ENCODE results near the gene PTPN12. TPM values are rescaled to one million over a fixed set of nuclear protein-coding genes. Genes with fewer than 3 reads are reported as not detected.
"Not testable (repeated sequence)": the region's sequence is repeated elsewhere in the genome, so short reads cannot be mapped to it uniquely, and the experiment has no call there.

The PTPN12 gene
- total RNA-seq, 1 experiment from 2014 or later, result 118 TPM

GRCh38 chr7:77520261-77520660, 16.8 kb upstream of the PTPN12 start:
- intact Hi-C loops (cut with micrococcal nuclease; ENCODE audit: unreplicated experiment), result no loop called here
- Histone ChIP-seq H2AFZ (no peak overlapping the region), H3K4me2 (no peak overlapping the region), H4K20me1 (ENCODE audit: insufficient read depth) (no peaks in the 10 kb centered on the region), H3F3A (ENCODE audit: insufficient read depth, low read depth) (no peaks in the 10 kb centered on the region), H3K4me3 (no peak overlapping the region), H3K36me3 (ENCODE audit: low read depth) (no peaks in the 10 kb centered on the region), H3K27ac (no peak overlapping the region), H3K79me2 (ENCODE audit: low read depth) (no peaks in the 10 kb centered on the region), H3K9me3 (ENCODE audit: insufficient read depth, low read depth) (no peaks in the 10 kb centered on the region), H3K4me1 (replicated peaks; ENCODE audit: insufficient read depth) (no peaks in the 10 kb centered on the region; the same call in 1 of the 2 replicates), H3K27me3 (ENCODE audit: insufficient read depth, low read depth) (no peaks in the 10 kb centered on the region), H3K9me2 (ENCODE audit: insufficient read depth) (no peaks in the 10 kb centered on the region)
- no peak for TF ChIP-seq EZH2 (IDR thresholded peaks at IDR 0.05; ENCODE audit: low read depth)
- TF ChIP-seq CTCF (conservative IDR thresholded peaks at IDR 0.05), result no peak
- POLR2A ChIA-PET (ENCODE audit: unreplicated experiment), result no interaction called here
- DNase-seq, result no peak
- CTCF ChIA-PET, result no interaction called here
- BruUV-seq (replicated peaks), result no TSS peak

GRCh38 chr7:77521537-77521936, 15.6 kb upstream of the PTPN12 start:
- H3K79me2 ChIP-seq (ENCODE audit: low read depth); H4K20me1 ChIP-seq (ENCODE audit: insufficient read depth); H3K27me3 ChIP-seq (ENCODE audit: insufficient read depth, low read depth); H3K9me2 ChIP-seq (ENCODE audit: insufficient read depth); H3K4me3 ChIP-seq; intact Hi-C loops (cut with micrococcal nuclease; ENCODE audit: unreplicated experiment); DNase-seq; H3K4me1 ChIP-seq (replicated peaks; ENCODE audit: insufficient read depth); BruUV-seq (replicated peaks); H3F3A ChIP-seq (ENCODE audit: insufficient read depth, low read depth); H2AFZ ChIP-seq; H3K36me3 ChIP-seq (ENCODE audit: low read depth); H3K4me2 ChIP-seq; H3K9me3 ChIP-seq (ENCODE audit: insufficient read depth, low read depth); H3K27ac ChIP-seq: not testable (repeated sequence)
- CTCF ChIA-PET, result interaction anchor here (0.6 to 0.7 kb wide), 2 partner anchors 47 to 107 kb away, joined by 3 read pairs; no protein-coding TSS in a partner anchor
- POLR2A ChIA-PET (ENCODE audit: unreplicated experiment), result interaction anchor here (0.7 kb wide), 1 partner anchor 16 kb away, joined by 3 read pairs; no protein-coding TSS in a partner anchor

- DNase-seq, result no peak
- CTCF ChIA-PET, result no interaction called here
- Histone ChIP-seq H3K4me1 (replicated peaks; ENCODE audit: insufficient read depth) (peaks cover 33% of the 10 kb centered on the region), H3K4me3 (no peak overlapping the region), H3K9me2 (ENCODE audit: insufficient read depth) (peaks cover 4% of the 10 kb centered on the region; the same call in 1 of the 2 replicates), H3K27ac (no peak overlapping the region), H2AFZ (no peak overlapping the region), H3K9me3 (ENCODE audit: insufficient read depth, low read depth) (no peaks in the 10 kb centered on the region), H3K4me2 (no peak overlapping the region), H4K20me1 (ENCODE audit: insufficient read depth) (no peaks in the 10 kb centered on the region), H3F3A (ENCODE audit: insufficient read depth, low read depth) (peaks cover 17% of the 10 kb centered on the region), H3K36me3 (ENCODE audit: low read depth) (no peaks in the 10 kb centered on the region), H3K79me2 (ENCODE audit: low read depth) (0 out of 2 replicates have a peak, but pooled peaks cover 8% of the 10 kb centered on the region), H3K27me3 (ENCODE audit: insufficient read depth, low read depth) (no peaks in the 10 kb centered on the region)
- intact Hi-C loops (cut with micrococcal nuclease; ENCODE audit: unreplicated experiment), result no loop called here
- BruUV-seq (replicated peaks), result no TSS peak
- no peak for TF ChIP-seq CTCF (conservative IDR thresholded peaks at IDR 0.05)
- TF ChIP-seq EZH2 (IDR thresholded peaks at IDR 0.05; ENCODE audit: low read depth), result no peak
- POLR2A ChIA-PET (ENCODE audit: unreplicated experiment), result no interaction called here
These were observed 12.4 kb upstream of the PTPN12 start for GRCh38 chr7:77524731-77525130.

- no peak for DNase-seq
- intact Hi-C loops (cut with micrococcal nuclease; ENCODE audit: unreplicated experiment), result no loop called here
- no peak overlapping the region for H2AFZ ChIP-seq
- 0 out of 2 replicates have a peak, but pooled peaks cover 12% of the 10 kb centered on the region for H3K79me2 ChIP-seq (ENCODE audit: low read depth)
- no TSS peak for BruUV-seq (replicated peaks)
- H3K27me3 ChIP-seq (ENCODE audit: insufficient read depth, low read depth), result no peaks in the 10 kb centered on the region
- no peaks in the 10 kb centered on the region for H3K36me3 ChIP-seq (ENCODE audit: low read depth)
- no peak overlapping the region for H3K4me3 ChIP-seq
- H4K20me1 ChIP-seq (ENCODE audit: insufficient read depth), result no peaks in the 10 kb centered on the region
- peaks cover 17% of the 10 kb centered on the region for H3F3A ChIP-seq (ENCODE audit: insufficient read depth, low read depth)
- TF ChIP-seq EZH2 (IDR thresholded peaks at IDR 0.05; ENCODE audit: low read depth) (no peak), CTCF (conservative IDR thresholded peaks at IDR 0.05) (no peak)
- H3K27ac ChIP-seq, result no peak overlapping the region
- H3K9me2 ChIP-seq (ENCODE audit: insufficient read depth), result peaks cover 4% of the 10 kb centered on the region; the same call in 1 of the 2 replicates
- ChIA-PET CTCF (no interaction called here), POLR2A (ENCODE audit: unreplicated experiment) (no interaction called here)
- H3K4me2 ChIP-seq, result no peak overlapping the region
- H3K9me3 ChIP-seq (ENCODE audit: insufficient read depth, low read depth), result no peaks in the 10 kb centered on the region
- H3K4me1 ChIP-seq (replicated peaks; ENCODE audit: insufficient read depth), result peaks cover 33% of the 10 kb centered on the region
These were observed 11.9 kb upstream of the PTPN12 start for GRCh38 chr7:77525231-77525630.

Measured in PC-9 (cell line).